Aorta (tissue), 5 donors: Measurements from ENCODE around the gene LRRC36. TPM values are rescaled to one million over a fixed set of nuclear protein-coding genes. Genes with fewer than 3 reads are reported as not detected.

ENCODE experiments used
- ATAC-seq: fragments of 200-7000 bp; cut with Tn5 transposase; one replicate; pipeline ENCODE4 v1.9.1; 2022; ENCODE audit warnings: moderate library complexity; ENCODE audit not compliant: low FRiP score
- DNase-seq, 2 donors: peaks; one replicate each; pipeline ENCODE4 v3.0.0-alpha.2; 2020
- H3K27ac ChIP-seq, 2 donors: one replicate each; pipeline ENCODE4 v1.5.1; 2013; ENCODE audit warnings: low read length in 2 of 2, mild to moderate bottlenecking in 2 of 2, moderate library complexity in 2 of 2, control low read depth in 1 of 2, inconsistent platforms in 1 of 2, low read depth in 1 of 2
- H3K27me3 ChIP-seq, 2 donors: one replicate each; pipeline ENCODE4 v1.6.1; 2013; ENCODE audit warnings: control low read depth in 1 of 2, low read length in 1 of 2, mild to moderate bottlenecking in 1 of 2, moderate library complexity in 1 of 2; ENCODE audit not compliant: insufficient read depth in 2 of 2, control insufficient read depth in 1 of 2
- H3K36me3 ChIP-seq, 2 donors: one replicate each; pipeline ENCODE4 v1.6.1; 2013; ENCODE audit warnings: control low read depth in 1 of 2, low read length in 1 of 2, mild to moderate bottlenecking in 1 of 2; ENCODE audit not compliant: insufficient read depth in 2 of 2, control insufficient read depth in 1 of 2
- H3K4me1 ChIP-seq, 2 donors: one replicate each; pipeline ENCODE4 v1.6.1; 2013; ENCODE audit warnings: low read length in 2 of 2, control low read depth in 1 of 2, mild to moderate bottlenecking in 1 of 2, moderate library complexity in 1 of 2; ENCODE audit not compliant: insufficient read depth in 2 of 2, control insufficient read depth in 1 of 2
- H3K4me3 ChIP-seq, 2 donors: one replicate each; pipeline ENCODE4 v1.5.1; 2013; ENCODE audit warnings: low read length in 2 of 2, control low read depth in 1 of 2, mild to moderate bottlenecking in 1 of 2
- H3K9me3 ChIP-seq: one replicate; pipeline ENCODE4 v1.6.1; 2013; ENCODE audit warnings: mild to moderate bottlenecking, low read length; ENCODE audit not compliant: control insufficient read depth
- WGBS, 2 donors: extraction: QIAGEN DNeasy Blood & Tissue Kit; methylation state at CpG; one replicate each; pipeline ENCODE4 v1.1.7; 2013; 5-methylcytosine and 5-hydroxymethylcytosine counted together
- intact Hi-C, 2 donors: fragments of 100-400 bp; cut with DNase I; formaldehyde crosslinking; loops; one replicate each; pipeline versions ENCODE4 v1.14.2 to v1.15.0; 2022
- polyA plus RNA-seq, 2 donors: library from polyadenylated mRNA; stranded (reverse); fragments of 200-250 nt; gene quantifications; one replicate each; pipeline ENCODE4 v1.2.3, GENCODE V29; 2013
- total RNA-seq, 2 donors: library from RNA; stranded (reverse); fragmentation: NEBNext Ultra II Directional; extraction: Animal tissue kit (Norgen Biotek cat#: 25700); gene quantifications; one replicate each; pipeline ENCODE4 v1.2.1, GENCODE V29; 2021
- donor health status: healthy with polysubstance abuse.
- donor health status: Bipolar disorder and iron deficiency.
- donor health status: DM: no; HTN: no; CAD: no.
- donor health status: DM: no; HTN: no; CAD: no.
- donor health status: DM: yes; HTN: yes; CAD: no.

LRRC36 gene
- total and polyA plus RNA-seq, 4 donors, result 0.51 TPM; not detected in 3

DNA sequence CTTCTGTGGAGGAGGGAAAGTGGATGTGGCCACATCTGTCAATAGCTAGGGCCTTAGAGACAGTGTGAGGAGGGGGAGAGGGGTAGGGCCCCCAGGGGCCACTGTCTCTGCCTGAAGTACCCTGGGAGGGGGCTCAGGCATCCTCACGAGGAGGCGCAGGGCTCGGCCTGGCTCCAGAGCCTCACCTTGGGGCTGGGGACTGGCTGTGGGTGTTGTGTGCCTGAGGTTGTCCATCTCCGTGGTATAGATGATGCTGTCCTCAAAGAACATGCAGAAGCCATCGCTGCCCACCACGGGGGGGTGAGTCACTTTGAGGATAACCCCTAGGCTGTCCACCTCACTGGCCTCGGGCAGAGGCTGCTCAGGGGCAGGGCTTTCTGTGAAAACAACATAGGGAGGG lies 35.2 kb upstream of the LRRC36 start:
- no peak overlapping the region for H3K4me3 ChIP-seq
- H3K36me3 ChIP-seq, result no peaks in the 10 kb centered on the region
- 84 to 87% methylated on average over 7 of the region's 7 CpGs for WGBS, 2 donors
- no peaks in the 10 kb centered on the region for H3K27me3 ChIP-seq
- DNase-seq, result no peak
- ATAC-seq, result no peak
- no peak overlapping the region for H3K27ac ChIP-seq
- intact Hi-C loops, result no loop called here
- H3K4me1 ChIP-seq, result no peaks in the 10 kb centered on the region
- no peaks in the 10 kb centered on the region for H3K9me3 ChIP-seq

DNA sequence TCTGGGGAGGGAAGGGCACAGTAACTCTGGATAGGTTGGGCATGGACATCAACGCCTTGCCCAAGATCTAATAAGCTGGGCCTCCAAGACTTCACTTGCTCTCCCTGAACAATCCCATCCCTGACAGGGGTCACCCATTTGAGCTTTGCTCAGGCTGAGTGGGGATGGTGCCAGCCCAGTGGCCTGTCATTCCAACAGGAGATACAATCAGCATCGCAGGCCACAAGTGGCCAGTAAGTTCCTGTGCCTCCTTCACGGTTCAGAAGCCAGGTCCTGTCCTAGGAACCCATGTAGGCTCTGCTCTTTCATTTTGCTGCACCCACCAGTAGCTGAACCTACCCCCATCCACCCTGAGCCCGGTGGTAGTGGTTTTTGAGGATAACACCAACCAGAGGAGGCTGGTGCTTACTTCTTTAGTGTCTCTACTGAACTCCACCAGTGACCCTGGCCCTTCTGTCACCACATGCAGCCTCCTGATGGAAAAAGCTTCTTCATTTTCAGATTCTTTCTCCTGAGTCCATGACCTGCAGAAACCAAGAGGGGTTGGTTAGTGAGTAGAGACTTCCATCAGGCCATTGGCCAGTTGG lies 32.4 kb upstream of the LRRC36 start:
- DNase-seq (peak in 1 of 2 donors; percentile 33), ATAC-seq (no peak)
- Histone ChIP-seq H3K9me3 (no peaks in the 10 kb centered on the region), H3K36me3 (no peaks in the 10 kb centered on the region), H3K4me3 (no peak overlapping the region), H3K27ac (no peak overlapping the region), H3K27me3 (no peaks in the 10 kb centered on the region), H3K4me1 (no peaks in the 10 kb centered on the region)
- intact Hi-C loops, result no loop called here
- WGBS, 2 donors, result 89 to 93% methylated on average over 4 of the region's 4 CpGs

DNA sequence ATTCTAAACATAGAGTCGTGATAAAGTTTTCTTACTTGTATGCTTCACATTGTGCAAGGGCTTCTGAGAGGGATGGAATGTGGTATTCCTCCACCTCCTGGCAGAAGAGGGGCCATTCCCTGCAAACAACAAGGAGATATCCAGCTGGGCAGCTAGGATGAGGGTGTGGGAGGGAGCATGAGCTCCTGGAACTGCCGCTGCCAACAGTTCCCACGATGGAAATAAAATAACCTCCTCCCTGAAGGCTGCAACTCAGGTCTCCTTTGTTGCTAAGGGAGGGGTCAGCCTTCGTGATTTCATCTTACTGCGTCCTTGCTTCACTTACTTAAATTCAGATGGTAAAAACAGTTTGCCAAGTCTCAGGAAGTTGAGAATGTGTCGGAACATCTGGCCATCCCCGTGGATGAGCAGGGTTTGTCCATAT lies 31.7 kb upstream of the LRRC36 start:
- DNase-seq, result peak; percentile 16 to 36
- no peak for ATAC-seq
- Histone ChIP-seq H3K9me3 (no peaks in the 10 kb centered on the region), H3K27me3 (no peaks in the 10 kb centered on the region), H3K27ac (no peak overlapping the region), H3K4me1 (no peaks in the 10 kb centered on the region), H3K4me3 (no peak overlapping the region), H3K36me3 (no peaks in the 10 kb centered on the region)
- intact Hi-C loops, result no loop called here
- 68% methylated on average over 7 of the region's 7 CpGs for WGBS, 2 donors

DNA sequence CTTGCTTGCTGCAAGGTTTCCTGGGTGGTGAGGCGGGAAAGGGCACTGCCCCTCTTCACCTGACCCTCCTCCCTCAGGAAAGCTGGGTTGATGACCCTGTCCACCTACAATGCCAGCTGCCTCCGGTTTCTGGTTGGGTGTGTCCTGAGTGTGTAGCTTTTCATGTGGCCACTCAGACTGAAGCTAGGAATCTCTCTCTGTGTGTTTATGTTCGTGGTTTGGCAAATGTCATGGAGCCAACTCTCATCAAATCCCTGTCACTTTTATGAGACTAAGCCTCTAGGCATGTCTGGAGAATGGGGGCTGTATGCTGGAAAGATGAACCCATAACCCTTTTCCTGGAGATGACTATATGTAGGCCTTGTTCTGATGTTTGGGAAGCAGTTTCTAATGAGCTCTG lies 30.2 kb upstream of the LRRC36 start:
- peak in 1 of 2 donors; percentile 6 for DNase-seq
- Histone ChIP-seq H3K27ac (no peak overlapping the region), H3K4me3 (no peak overlapping the region), H3K9me3 (no peaks in the 10 kb centered on the region), H3K4me1 (no peaks in the 10 kb centered on the region), H3K36me3 (no peaks in the 10 kb centered on the region), H3K27me3 (no peaks in the 10 kb centered on the region)
- WGBS, 2 donors, result 59 to 66% methylated on average over 3 of the region's 3 CpGs
- intact Hi-C loops, result no loop called here
- ATAC-seq, result no peak

DNA sequence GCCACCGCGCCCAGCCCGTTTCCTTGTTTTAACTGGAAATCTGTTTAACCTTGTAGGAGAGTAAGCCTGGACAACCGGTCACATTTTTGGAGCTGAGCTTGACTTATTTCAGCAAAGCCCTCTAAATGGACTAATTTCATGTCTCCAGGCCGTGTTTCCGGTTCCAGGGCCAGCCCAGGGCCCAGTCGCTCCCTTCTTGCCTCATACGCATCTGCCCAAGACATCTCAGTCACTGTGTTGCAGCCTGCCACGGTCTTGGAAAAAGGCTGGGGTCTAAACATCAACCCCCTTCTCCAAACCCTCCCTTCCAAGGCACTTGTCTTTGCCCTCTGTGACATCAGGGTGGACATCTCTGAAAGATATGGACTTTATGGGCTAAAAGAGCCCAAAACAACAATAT lies 28.3 kb upstream of the LRRC36 start:
- no peak for DNase-seq
- ATAC-seq, result no peak
- Histone ChIP-seq H3K27ac (no peak overlapping the region), H3K4me3 (no peak overlapping the region), H3K4me1 (no peaks in the 10 kb centered on the region), H3K36me3 (no peaks in the 10 kb centered on the region), H3K9me3 (no peaks in the 10 kb centered on the region), H3K27me3 (no peaks in the 10 kb centered on the region)
- WGBS, 2 donors, result 93 to 96% methylated on average over 9 of the region's 9 CpGs
- intact Hi-C loops, result no loop called here

DNA sequence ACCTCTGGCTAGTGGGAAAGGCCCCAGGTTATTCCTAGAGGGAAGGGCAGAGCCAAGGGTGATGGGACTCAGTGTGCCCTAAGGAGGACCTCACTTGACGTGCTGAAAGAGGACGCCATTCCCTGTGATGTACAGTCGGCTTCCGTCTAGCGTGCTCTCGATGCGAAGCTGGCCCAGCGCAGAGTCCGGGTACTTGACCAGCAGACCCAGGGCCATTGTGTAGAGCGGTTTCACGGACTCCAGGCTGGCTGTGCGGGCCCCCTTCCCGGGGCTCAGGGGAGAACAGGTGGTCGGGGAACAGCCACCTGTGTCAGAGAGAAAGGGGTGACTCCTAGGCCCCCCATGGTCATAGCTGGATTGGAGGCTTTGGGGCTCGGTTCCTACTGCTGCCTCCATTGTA lies 27.3 kb upstream of the LRRC36 start:
- intact Hi-C loops, result no loop called here
- no peaks in the 10 kb centered on the region for H3K9me3 ChIP-seq
- 95 to 97% methylated on average over 15 of the region's 15 CpGs for WGBS, 2 donors
- H3K4me3 ChIP-seq, result no peak overlapping the region
- H3K36me3 ChIP-seq, result no peaks in the 10 kb centered on the region
- no peak for DNase-seq
- no peak for ATAC-seq
- no peak overlapping the region for H3K27ac ChIP-seq
- no peaks in the 10 kb centered on the region for H3K4me1 ChIP-seq
- no peaks in the 10 kb centered on the region for H3K27me3 ChIP-seq

DNA sequence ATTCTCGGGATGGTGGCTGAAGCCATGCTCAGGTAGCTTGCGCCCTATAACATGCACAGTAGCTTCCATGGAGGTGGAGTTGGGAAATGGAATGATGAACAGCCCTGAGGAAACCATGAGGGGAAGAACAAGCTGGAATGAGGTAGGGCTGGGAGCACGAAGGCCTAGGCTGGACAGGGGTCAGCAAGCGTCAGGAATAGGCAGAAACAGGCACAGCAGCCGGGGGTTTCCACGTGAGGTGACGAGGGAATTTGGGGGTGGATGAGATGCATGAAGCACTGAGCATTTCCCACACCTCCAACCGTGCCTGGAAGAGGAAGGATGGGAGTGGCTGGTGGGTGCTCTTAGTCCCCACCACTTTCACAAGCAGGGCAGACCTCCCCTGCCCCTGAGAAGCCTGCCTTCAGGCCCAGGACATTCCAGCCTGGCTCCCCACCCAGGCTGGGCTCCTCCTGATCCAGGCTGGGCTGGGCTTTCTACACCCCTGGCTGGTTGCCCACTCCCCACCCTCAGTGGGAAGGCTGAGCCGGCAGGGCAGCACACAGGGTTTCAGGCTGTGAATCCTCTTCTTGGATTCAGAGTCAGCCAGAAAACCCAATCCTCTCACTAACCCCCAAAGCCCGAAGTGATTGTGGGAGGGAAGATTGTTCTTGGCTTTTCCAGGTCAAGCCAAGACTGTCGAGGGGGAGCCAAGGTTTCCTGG lies 25.4 kb upstream of the LRRC36 start:
- DNase-seq, result peak; percentile 76 to 90
- no peaks in the 10 kb centered on the region for H3K9me3 ChIP-seq
- H3K27ac ChIP-seq, result no peak overlapping the region
- no peaks in the 10 kb centered on the region for H3K4me1 ChIP-seq
- WGBS, 2 donors, result 62% methylated on average over 11 of the region's 11 CpGs
- no peaks in the 10 kb centered on the region for H3K27me3 ChIP-seq
- peak; percentile 76 for ATAC-seq
- H3K36me3 ChIP-seq, result no peaks in the 10 kb centered on the region
- intact Hi-C loops, result no loop called here
- H3K4me3 ChIP-seq, result no peak overlapping the region

DNA sequence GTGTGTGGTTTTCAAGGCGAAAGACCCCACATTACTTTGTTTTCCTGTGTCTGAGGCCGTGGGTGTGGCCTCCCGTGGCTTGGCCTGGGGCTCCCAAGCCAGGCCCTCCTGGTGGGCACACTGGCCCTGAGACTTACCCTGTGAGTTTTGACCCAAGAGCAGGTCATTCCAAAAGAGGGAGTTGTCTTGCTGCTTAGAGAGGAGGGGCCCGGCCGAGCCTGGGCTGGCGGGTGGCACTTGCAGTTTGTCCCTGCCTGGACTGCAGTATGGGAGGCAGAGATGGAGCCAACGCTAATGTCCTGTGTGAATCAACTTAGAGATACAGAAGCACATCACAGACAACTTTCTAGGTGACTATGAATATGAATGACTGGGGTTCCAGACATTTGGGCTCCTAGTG lies 24.5 kb upstream of the LRRC36 start:
- intact Hi-C loops, result no loop called here
- H3K4me3 ChIP-seq, result no peak overlapping the region
- no peaks in the 10 kb centered on the region for H3K4me1 ChIP-seq
- DNase-seq, result peak in 1 of 2 donors; percentile 35
- no peaks in the 10 kb centered on the region for H3K27me3 ChIP-seq
- no peak for ATAC-seq
- H3K27ac ChIP-seq, result no peak overlapping the region
- no peaks in the 10 kb centered on the region for H3K36me3 ChIP-seq
- WGBS, 2 donors, result 53 to 64% methylated on average over 7 of the region's 7 CpGs
- no peaks in the 10 kb centered on the region for H3K9me3 ChIP-seq

DNA sequence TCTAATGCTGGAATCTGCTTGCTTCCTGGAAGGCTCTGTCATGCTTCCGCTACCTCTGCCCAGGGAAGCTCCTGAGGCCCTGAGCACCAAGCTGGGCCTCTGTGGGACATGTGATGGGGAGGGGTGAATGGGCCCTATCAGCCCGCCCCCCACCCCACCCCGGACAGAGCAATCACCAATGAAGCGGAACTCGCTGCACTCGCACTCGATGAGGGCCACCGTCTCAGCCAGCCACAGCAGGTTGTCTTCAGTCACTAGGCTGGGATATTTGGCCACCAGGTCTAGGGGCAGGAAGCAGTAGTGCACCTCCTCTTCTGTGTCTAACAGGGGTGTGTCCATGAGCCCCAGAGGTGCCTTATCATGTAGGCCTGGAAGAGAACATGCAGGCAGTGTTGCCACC lies 23.6 kb upstream of the LRRC36 start:
- no peak overlapping the region for H3K4me3 ChIP-seq
- H3K27me3 ChIP-seq, result no peaks in the 10 kb centered on the region
- no peaks in the 10 kb centered on the region for H3K4me1 ChIP-seq
- DNase-seq (no peak), ATAC-seq (no peak)
- WGBS, 2 donors, result 87 to 88% methylated on average over 8 of the region's 8 CpGs
- no peaks in the 10 kb centered on the region for H3K9me3 ChIP-seq
- H3K36me3 ChIP-seq, result no peaks in the 10 kb centered on the region
- intact Hi-C loops, result no loop called here
- no peak overlapping the region for H3K27ac ChIP-seq
